ENCODE results near the gene TBC1D14. TPM values are rescaled to one million over a fixed set of nuclear protein-coding genes. Genes with fewer than 3 reads are reported as not detected.

TBC1D14 gene
- total and polyA plus RNA-seq, 5 experiments from 2014 or later = 34.8 to 78.2 (median 47.0) TPM

GRCh38 chr4:7026107-7026506, 116.5 kb downstream of the TBC1D14 start:
- POLR2A ChIA-PET = no interaction called here
- peaks cover 0 to 11% (median 0%) of the 10 kb centered on the region in 4 donors for H3K4me1 Mint-ChIP-seq
- H3K27me3 Mint-ChIP-seq = no peaks in the 10 kb centered on the region

GRCh38 chr4:7027284-7027683, 117.7 kb downstream of the TBC1D14 start:
- ATAC-seq (no peak), DNase-seq (peak in 1 of 10 donors; percentile 15)
- Mint-ChIP-seq H3K36me3 (peaks cover 0 to 82% (median 9%) of the 10 kb centered on the region in 3 donors), H3K4me3 (no peak overlapping the region), H3K9me3 (no peaks in the 10 kb centered on the region), H3K27ac (peak overlapping the region in 4 of 10 donors; percentile 8 to 66 (median 42)), H3K4me1 (peaks cover 0 to 9% (median 0%) of the 10 kb centered on the region in 4 donors), H3K27me3 (no peaks in the 10 kb centered on the region)
- POLR2A ChIA-PET = no interaction called here

More at GRCh38 chr4:7026107-7026506, 116.5 kb downstream of the TBC1D14 start:
- ATAC-seq (no peak), DNase-seq (no peak)
- Mint-ChIP-seq H3K36me3 (peaks cover 0 to 83% (median 6%) of the 10 kb centered on the region in 3 donors), H3K4me3 (no peak overlapping the region), H3K27ac (peak overlapping the region in 2 of 10 donors; percentile 43 to 48), H3K9me3 (no peaks in the 10 kb centered on the region)

GRCh38 chr4:7027913-7028312, 118.3 kb downstream of the TBC1D14 start:
- ATAC-seq (no peak), DNase-seq (no peak)
- POLR2A ChIA-PET = no interaction called here
- Mint-ChIP-seq H3K27me3 (no peaks in the 10 kb centered on the region), H3K27ac (peak overlapping the region in 2 of 10 donors; percentile 8 to 79), H3K36me3 (peaks cover 0 to 82% (median 11%) of the 10 kb centered on the region in 3 donors), H3K4me1 (peaks cover 0 to 7% (median 0%) of the 10 kb centered on the region in 4 donors), H3K4me3 (no peak overlapping the region), H3K9me3 (no peaks in the 10 kb centered on the region)

GRCh38 chr4:7029212-7029611, 119.6 kb downstream of the TBC1D14 start:
- Mint-ChIP-seq H3K4me3 (no peak overlapping the region), H3K27ac (peak overlapping the region in 2 of 10 donors; percentile 66 to 70), H3K9me3 (no peaks in the 10 kb centered on the region), H3K36me3 (peaks cover 0 to 73% (median 11%) of the 10 kb centered on the region in 3 donors), H3K27me3 (no peaks in the 10 kb centered on the region), H3K4me1 (peaks cover 0 to 7% (median 0%) of the 10 kb centered on the region in 4 donors)
- POLR2A ChIA-PET = no interaction called here
- DNase-seq (peak in 1 of 10 donors; percentile 57), ATAC-seq (no peak)

GRCh38 chr4:7029921-7030320, 120.3 kb downstream of the TBC1D14 start:
- POLR2A ChIA-PET = interaction anchor here (0.5 kb wide), 1 partner anchor 364 kb away, joined by 5 read pairs; no protein-coding TSS in a partner anchor
- DNase-seq (peak in 1 of 10 donors; percentile 43), ATAC-seq (no peak)
- Mint-ChIP-seq H3K36me3 (peaks cover 0 to 66% (median 9%) of the 10 kb centered on the region in 3 donors), H3K27me3 (no peaks in the 10 kb centered on the region), H3K27ac (peak overlapping the region in 2 of 10 donors; percentile 1 to 66), H3K4me1 (peaks cover 0 to 7% (median 0%) of the 10 kb centered on the region in 4 donors), H3K9me3 (no peaks in the 10 kb centered on the region), H3K4me3 (no peak overlapping the region)

GRCh38 chr4:7030856-7031255, 121.2 kb downstream of the TBC1D14 start:
- Mint-ChIP-seq H3K36me3 (peaks cover 0 to 60% (median 9%) of the 10 kb centered on the region in 3 donors), H3K27ac (peak overlapping the region in 1 of 10 donors; percentile 83), H3K27me3 (no peaks in the 10 kb centered on the region), H3K4me3 (no peak overlapping the region), H3K4me1 (peaks cover 0 to 7% (median 0%) of the 10 kb centered on the region in 4 donors), H3K9me3 (no peaks in the 10 kb centered on the region)
- ATAC-seq (no peak), DNase-seq (peak in 1 of 10 donors; percentile 14)
- POLR2A ChIA-PET = no interaction called here

GRCh38 chr4:7031558-7032449, 122.2 kb downstream of the TBC1D14 start:
- H3K4me3 Mint-ChIP-seq = no peak overlapping the region
- POLR2A ChIA-PET = no interaction called here
- no peaks in the 10 kb centered on the region for H3K27me3 Mint-ChIP-seq
- H3K4me1 Mint-ChIP-seq = peaks cover 0 to 7% (median 0%) of the 10 kb centered on the region in 4 donors
- no peaks in the 10 kb centered on the region for H3K9me3 Mint-ChIP-seq
- ATAC-seq (no peak), DNase-seq (peak in 1 of 10 donors; percentile 30)
- H3K27ac Mint-ChIP-seq = no peak overlapping the region
- H3K36me3 Mint-ChIP-seq = peaks cover 0 to 50% (median 9%) of the 10 kb centered on the region in 3 donors

- Mint-ChIP-seq H3K27me3 (no peaks in the 10 kb centered on the region), H3K27ac (peak overlapping the region in 1 of 10 donors; percentile 17), H3K4me3 (no peak overlapping the region), H3K4me1 (peaks cover 0 to 7% (median 5%) of the 10 kb centered on the region in 4 donors), H3K36me3 (peaks cover 0 to 43% (median 9%) of the 10 kb centered on the region in 3 donors), H3K9me3 (no peaks in the 10 kb centered on the region)
- ATAC-seq = no peak
- POLR2A ChIA-PET = no interaction called here
- DNase-seq = no peak
These were observed 123.0 kb downstream of the TBC1D14 start for GRCh38 chr4:7032596-7032995.

GRCh38 chr4:7034262-7035081, 124.8 kb downstream of the TBC1D14 start:
- POLR2A ChIA-PET = interaction anchor here (1.0 kb wide), 1 partner anchor 48 kb away, joined by 4 read pairs; no protein-coding TSS in a partner anchor
- peaks cover 0 to 29% (median 9%) of the 10 kb centered on the region in 3 donors for H3K36me3 Mint-ChIP-seq
- peak overlapping the region in 2 of 10 donors; percentile 40 to 57 for H3K27ac Mint-ChIP-seq
- DNase-seq (peak in 1 of 10 donors; percentile 21), ATAC-seq (no peak)
- peak overlapping the region in 1 of 10 donors; percentile 4 for H3K4me3 Mint-ChIP-seq
- H3K27me3 Mint-ChIP-seq = no peaks in the 10 kb centered on the region
- peaks cover 0 to 9% (median 5%) of the 10 kb centered on the region in 4 donors for H3K4me1 Mint-ChIP-seq
- no peaks in the 10 kb centered on the region for H3K9me3 Mint-ChIP-seq

- no peaks in the 10 kb centered on the region for H3K9me3 Mint-ChIP-seq
- POLR2A ChIA-PET = no interaction called here
- DNase-seq = no peak
These were observed 127.8 kb downstream of the TBC1D14 start for GRCh38 chr4:7037425-7037824.

GRCh38 chr4:7040765-7041164, 131.1 kb downstream of the TBC1D14 start:
- DNase-seq = no peak
- peaks cover 18 to 41% (median 30%) of the 10 kb centered on the region in 4 donors for H3K4me1 Mint-ChIP-seq
- no peak for ATAC-seq
- no peaks in the 10 kb centered on the region for H3K27me3 Mint-ChIP-seq
- H3K36me3 Mint-ChIP-seq = peaks cover 0 to 2% (median 0%) of the 10 kb centered on the region in 3 donors
- H3K4me3 Mint-ChIP-seq = peak overlapping the region in 8 of 10 donors; percentile 18 to 86 (median 50)
- no peaks in the 10 kb centered on the region for H3K9me3 Mint-ChIP-seq
- POLR2A ChIA-PET = interaction anchor here (6.9 kb wide), 1 partner anchor 29 kb away, joined by 172 read pairs; the partner anchor contains the start of gene GRPEL1
- H3K27ac Mint-ChIP-seq = peak overlapping the region in 3 of 10 donors; percentile 6 to 37 (median 11)

More at GRCh38 chr4:7037425-7037824, 127.8 kb downstream of the TBC1D14 start:
- no peak overlapping the region for H3K4me3 Mint-ChIP-seq
- peaks cover 4 to 16% (median 12%) of the 10 kb centered on the region in 4 donors for H3K4me1 Mint-ChIP-seq
- peak overlapping the region in 4 of 10 donors; percentile 8 to 53 (median 18) for H3K27ac Mint-ChIP-seq
- ATAC-seq = peak; percentile 44 to 45
- peaks cover 0 to under 1% (median under 1%) of the 10 kb centered on the region in 3 donors for H3K36me3 Mint-ChIP-seq
- H3K27me3 Mint-ChIP-seq = no peaks in the 10 kb centered on the region

- no peaks in the 10 kb centered on the region for H3K27me3 Mint-ChIP-seq
- H3K9me3 Mint-ChIP-seq = no peaks in the 10 kb centered on the region
- H3K36me3 Mint-ChIP-seq = peaks cover 0 to 2% (median 2%) of the 10 kb centered on the region in 3 donors
- H3K4me1 Mint-ChIP-seq = peaks cover 21 to 46% (median 34%) of the 10 kb centered on the region in 4 donors
- POLR2A ChIA-PET = interaction anchor here (0.9 to 6.9 kb wide), 2 partner anchors 28 to 34 kb away, joined by 3 to 172 read pairs; partner anchors contain the start of gene GRPEL1
- ATAC-seq (no peak), DNase-seq (no peak)
- H3K4me3 Mint-ChIP-seq = peak overlapping the region in 8 of 10 donors; percentile 18 to 95 (median 74)
- peak overlapping the region in 6 of 10 donors; percentile 5 to 94 (median 62) for H3K27ac Mint-ChIP-seq
These were observed 131.6 kb downstream of the TBC1D14 start for GRCh38 chr4:7041246-7041645.

Measured in naive thymus-derived CD8-positive, alpha-beta T cell (primary cell).